GM18951 (cell line): ENCODE data around the gene CYP19A1.

Source experiments
- POLR2A ChIP-seq: IDR thresholded peaks from 4 replicates; pipeline ENCODE4 v1.6.1; 2011; ENCODE audit warnings: mild to moderate bottlenecking; ENCODE audit not compliant: insufficient read length, insufficient read depth; ENCODE audit errors: extremely low read depth
- in situ Hi-C: fragments of 300-500 bp; cut with MboI; formaldehyde crosslinking; loops from one replicate; pipeline ENCODE4 v1.12.0; 2022; ENCODE audit warnings: low sequenced_read_pairs, mixed read lengths, inconsistent platforms; ENCODE audit not compliant: unreplicated experiment

The CYP19A1 gene

GRCh38 chr15:51331141-51331540, 7.3 kb downstream of the CYP19A1 start:
- in situ Hi-C loops: no loop called here

DNA sequence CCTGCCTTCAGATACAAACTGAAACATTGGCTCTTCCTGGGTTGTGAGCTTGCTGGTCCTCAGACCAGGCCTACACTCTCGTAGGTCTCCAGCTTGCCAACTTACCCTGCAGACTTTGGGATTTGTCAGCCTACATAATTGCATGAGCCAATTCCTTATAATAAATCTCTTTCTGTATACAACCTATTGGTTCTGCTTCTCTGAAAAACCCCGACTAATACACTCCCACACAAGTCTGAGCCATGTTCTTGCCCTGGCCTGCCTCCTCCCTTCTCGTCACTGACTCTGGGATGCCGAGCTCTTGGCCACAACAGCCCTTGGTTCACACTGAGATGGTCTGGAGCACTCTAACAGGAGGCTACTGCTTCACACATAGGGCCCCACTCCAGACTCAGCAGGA, 9.5 kb downstream of the CYP19A1 start:
- TF ChIP-seq POLR2A: no peak
- in situ Hi-C loops: no loop called here

More at GRCh38 chr15:51331141-51331540, 7.3 kb downstream of the CYP19A1 start:
- TF ChIP-seq POLR2A: no peak

DNA sequence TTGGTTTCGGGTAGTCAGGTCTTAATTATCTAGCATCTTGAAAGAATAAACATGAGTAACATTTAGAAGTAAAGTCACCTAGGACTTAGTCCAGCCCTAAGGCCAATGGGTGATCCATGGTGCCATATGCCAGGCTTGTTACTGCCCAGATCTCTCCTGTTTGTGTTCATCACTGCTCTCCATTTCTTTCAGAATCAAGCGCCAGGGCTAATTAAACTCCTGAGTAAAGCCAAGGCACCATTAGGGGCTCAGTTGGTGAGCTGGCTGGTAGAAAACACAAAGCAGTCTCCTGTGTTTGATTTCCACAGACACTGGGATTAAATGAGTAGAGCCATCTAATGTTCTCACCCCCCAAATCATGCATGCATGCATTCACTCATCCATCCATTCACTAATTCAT, 11.3 kb downstream of the CYP19A1 start:
- in situ Hi-C loops: no loop called here

DNA sequence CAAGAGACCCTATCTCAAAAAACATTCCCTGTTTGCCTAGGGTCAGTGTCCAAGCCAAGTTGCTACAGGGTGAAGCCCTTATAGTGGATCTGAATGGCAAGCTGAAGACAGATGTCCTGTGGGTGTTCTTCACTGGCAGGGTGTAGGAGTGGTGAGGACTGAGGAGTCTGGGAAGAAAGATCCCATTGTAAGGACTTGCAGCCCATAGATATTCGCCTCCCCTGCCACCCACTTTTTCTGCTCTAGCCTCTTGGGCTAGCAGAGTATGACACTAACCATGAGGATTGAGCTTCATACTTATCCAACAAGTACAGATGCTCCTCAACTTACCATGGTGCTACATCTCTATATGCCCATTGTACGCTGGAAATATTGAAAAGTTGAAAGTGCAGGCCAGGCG, 13.2 kb downstream of the CYP19A1 start:
- in situ Hi-C loops: no loop called here
- TF ChIP-seq POLR2A: no peak

More for the DNA sequence above, 11.3 kb downstream of the CYP19A1 start:
- no peak for TF ChIP-seq POLR2A

- no peak for TF ChIP-seq POLR2A
- in situ Hi-C loops: no loop called here
Measured at GRCh38 chr15:51323749-51324148, 14.6 kb downstream of the CYP19A1 start.

- in situ Hi-C loops: no loop called here
- TF ChIP-seq POLR2A: no peak
Measured at GRCh38 chr15:51322621-51323296, 15.6 kb downstream of the CYP19A1 start.

DNA sequence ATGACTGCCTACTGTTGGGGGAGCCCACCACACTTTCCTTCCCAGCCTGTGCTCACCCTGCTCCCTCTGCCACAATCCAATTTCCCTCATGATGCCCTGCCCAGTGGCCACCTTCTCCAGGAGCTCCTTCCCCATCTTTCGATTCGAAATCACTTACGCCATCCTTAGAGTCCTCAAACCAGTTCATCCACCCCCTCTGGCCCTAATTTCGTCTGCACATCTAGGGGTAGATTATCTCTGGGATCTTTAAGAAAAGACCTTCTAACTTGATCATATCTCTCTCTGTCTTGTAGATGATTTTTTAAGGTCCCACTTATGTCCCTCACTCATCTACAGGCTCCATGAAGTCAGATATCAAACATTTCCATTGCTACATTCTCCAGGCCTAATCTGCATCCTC, 17.1 kb downstream of the CYP19A1 start:
- in situ Hi-C loops: no loop called here
- TF ChIP-seq POLR2A: no peak

GRCh38 chr15:51320843-51321242, 17.6 kb downstream of the CYP19A1 start:
- in situ Hi-C loops: no loop called here
- no peak for TF ChIP-seq POLR2A

GRCh38 chr15:51319539-51319938, 18.9 kb downstream of the CYP19A1 start:
- no peak for TF ChIP-seq POLR2A
- in situ Hi-C loops: no loop called here

DNA sequence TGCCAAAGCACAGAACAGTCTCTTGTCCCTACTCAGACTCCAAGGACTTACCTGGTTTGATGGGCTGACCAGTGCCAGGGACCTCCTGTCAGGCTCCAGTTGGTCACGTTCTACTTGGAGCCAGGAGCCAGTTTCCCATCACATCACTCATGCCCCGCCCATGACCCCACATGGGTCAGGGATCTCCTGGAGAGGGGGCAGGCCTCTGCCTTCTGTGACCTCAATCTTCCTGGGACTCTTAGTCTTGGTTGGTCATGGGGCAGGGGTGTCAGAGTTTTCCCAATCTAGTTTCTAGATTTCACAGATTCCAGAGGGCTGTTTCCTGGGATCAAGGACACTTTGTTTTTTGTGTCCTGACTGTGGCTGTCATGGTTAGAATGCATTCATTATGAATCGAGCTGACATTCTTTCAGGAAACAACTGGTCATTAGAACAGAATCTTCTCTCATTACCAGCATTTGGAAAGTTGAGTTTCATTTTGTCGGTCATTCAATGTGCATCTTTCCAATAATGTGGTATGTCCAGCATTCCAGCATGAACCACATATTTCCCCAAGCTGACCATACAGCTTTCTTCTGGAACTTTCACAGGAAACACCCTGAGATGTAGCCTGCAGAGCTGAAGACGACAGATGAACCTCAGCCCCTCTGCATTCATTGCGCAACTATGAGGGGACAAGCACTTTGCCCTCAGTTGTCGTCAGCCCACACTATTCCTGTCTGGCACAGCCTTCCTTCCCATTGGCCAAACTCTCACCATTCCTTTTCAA, 19.8 kb downstream of the CYP19A1 start:
- in situ Hi-C loops: no loop called here
- TF ChIP-seq POLR2A: no peak

DNA sequence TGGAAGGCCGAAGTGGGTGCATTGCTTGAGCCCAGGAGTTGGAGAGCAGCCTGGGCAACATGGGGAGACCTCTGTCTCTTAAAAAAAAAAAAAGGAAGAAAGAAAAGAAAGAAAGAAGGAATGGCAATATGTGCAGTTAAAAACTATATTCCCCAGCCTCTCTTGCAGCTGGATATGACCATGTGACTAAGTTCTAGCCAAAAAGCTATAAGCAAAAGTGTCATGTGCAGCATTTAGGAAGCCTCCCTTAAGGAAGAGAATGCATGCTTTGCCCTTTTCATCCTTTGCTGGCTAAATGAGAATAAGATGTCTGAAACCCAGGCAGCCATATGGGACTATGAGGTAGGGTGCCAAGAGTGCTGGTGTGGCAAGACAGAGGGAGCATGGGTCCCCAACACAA, 21.8 kb downstream of the CYP19A1 start:
- in situ Hi-C loops: no loop called here
- no peak for TF ChIP-seq POLR2A

DNA sequence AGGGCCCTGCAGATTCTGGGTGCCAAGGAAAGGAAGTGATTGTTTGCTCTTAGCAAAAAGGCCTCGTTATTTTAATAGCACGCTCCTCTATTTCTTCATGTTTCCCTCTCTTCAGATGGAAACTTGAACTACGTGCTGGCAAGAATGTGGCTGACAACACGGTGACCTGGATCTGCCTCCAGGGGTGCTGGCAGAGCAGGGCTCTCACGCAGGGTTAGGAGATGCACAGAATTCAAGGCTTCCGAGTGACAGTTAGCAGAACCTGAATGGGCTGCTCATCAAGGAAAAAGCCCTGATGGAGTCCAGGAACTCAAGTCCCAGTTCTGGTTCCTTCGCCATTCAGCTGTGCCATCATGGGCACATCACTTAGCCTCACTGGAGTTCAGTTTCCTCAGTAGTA, 22.7 kb downstream of the CYP19A1 start:
- TF ChIP-seq POLR2A: no peak
- in situ Hi-C loops: no loop called here

DNA sequence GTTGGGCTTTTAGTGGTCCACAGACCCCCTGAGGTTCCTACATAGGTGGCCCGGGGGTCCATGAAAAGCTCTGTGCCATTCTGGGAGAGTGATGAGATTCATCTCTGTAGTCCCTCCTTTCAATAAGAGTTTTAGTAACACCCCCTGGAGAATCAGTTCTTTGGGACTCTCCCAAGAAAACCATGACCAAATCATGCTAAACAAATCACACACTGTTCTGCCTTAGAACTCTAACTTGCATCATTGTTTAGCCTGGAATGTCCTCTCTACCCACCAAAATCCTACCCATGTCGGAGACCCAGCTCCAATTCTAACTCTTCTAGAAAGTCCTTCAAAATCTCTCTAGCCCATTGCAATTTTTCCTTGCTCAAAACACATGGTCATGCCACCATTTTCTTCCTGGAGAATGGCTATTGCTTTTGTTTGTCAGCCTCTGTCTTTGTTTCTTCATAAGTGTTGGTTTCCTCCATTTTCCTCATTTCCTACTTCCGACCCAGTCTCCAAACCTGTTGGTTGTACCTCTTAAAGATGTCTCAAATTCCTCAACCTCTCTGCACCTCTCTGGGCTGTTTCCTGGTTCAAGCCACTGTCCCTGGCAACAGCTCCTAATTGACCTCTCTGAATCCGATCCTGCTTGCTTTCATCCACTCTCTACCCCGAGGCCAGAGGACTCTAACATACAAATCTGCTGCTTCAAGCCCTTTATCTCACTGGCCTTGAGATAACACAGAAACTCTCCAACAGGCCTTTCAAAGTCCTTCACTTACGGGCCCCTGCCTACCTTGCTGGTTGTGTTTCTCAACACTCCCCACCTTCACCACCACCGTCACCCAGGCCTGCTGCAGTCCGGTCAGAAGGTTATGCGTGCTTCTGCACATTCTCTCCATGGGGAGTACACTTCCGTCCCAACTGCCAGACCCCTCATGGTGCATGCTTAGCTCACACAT, 23.7 kb downstream of the CYP19A1 start:
- in situ Hi-C loops: no loop called here
- no peak for TF ChIP-seq POLR2A
